Liver (tissue), 9 donors: ENCODE measurements around the gene FLOT2. TPM values are rescaled to one million over a fixed set of nuclear protein-coding genes. Genes with fewer than 3 reads are reported as not detected.

ENCODE experiments used
- DNase-seq: peaks from one replicate; pipeline ENCODE4 v3.0.0-alpha.2; 2017; ENCODE audit warnings: low spot score
- H3K27ac ChIP-seq, 2 donors: one replicate each; pipeline ENCODE4 v1.7.0; 2013; ENCODE audit warnings: inconsistent platforms in 2 of 2, low read length in 2 of 2, control low read depth in 1 of 2, low read depth in 1 of 2, mild to moderate bottlenecking in 1 of 2
- H3K27me3 ChIP-seq, 4 donors: one replicate each; pipeline versions ENCODE4 v1.6.1 to v1.7.0; 2013; ENCODE audit warnings: low read length in 3 of 4, inconsistent platforms in 1 of 4, mild to moderate bottlenecking in 1 of 4, moderate library complexity in 1 of 4; ENCODE audit not compliant: control insufficient read depth in 4 of 4, insufficient read depth in 4 of 4
- H3K36me3 ChIP-seq, 4 donors: one replicate each; pipeline versions ENCODE4 v1.6.1 to v1.7.0; 2013; ENCODE audit warnings: low read length in 3 of 4, mild to moderate bottlenecking in 3 of 4, low read depth in 1 of 4, moderate library complexity in 1 of 4; ENCODE audit not compliant: control insufficient read depth in 4 of 4, insufficient read depth in 3 of 4
- H3K4me1 ChIP-seq, 4 donors: one replicate each; pipeline versions ENCODE4 v1.6.1 to v1.7.0; 2013; ENCODE audit warnings: low read length in 3 of 4, mild to moderate bottlenecking in 3 of 4, moderate library complexity in 1 of 4; ENCODE audit not compliant: control insufficient read depth in 4 of 4, insufficient read depth in 4 of 4
- H3K4me3 ChIP-seq, 3 donors: one replicate each; pipeline versions ENCODE4 v1.6.1 to v1.7.0; 2013; ENCODE audit warnings: low read length in 3 of 3, control low read depth in 1 of 3, low read depth in 1 of 3, mild to moderate bottlenecking in 1 of 3
- H3K9ac ChIP-seq, 2 donors: one replicate each; pipeline ENCODE4 v1.7.0; 2013; ENCODE audit warnings: low read length in 2 of 2, mild to moderate bottlenecking in 2 of 2, moderate library complexity in 2 of 2, control low read depth in 1 of 2, low read depth in 1 of 2
- H3K9me3 ChIP-seq, 4 donors: one replicate each; pipeline versions ENCODE4 v1.6.1 to v1.7.0; 2013; ENCODE audit warnings: low read length in 3 of 4; ENCODE audit not compliant: control insufficient read depth in 4 of 4
- ATF3 ChIP-seq: IDR thresholded peaks from 2 replicates; pipeline ENCODE4 v1.6.1; 2016; ENCODE audit warnings: antibody characterized with exemption
- CTCF ChIP-seq: fragments of 150-350 bp; IDR thresholded peaks from 2 replicates; pipeline ENCODE4 v1.5.1; 2017; ENCODE audit warnings: improper control_type of control experiment, low read depth, low read length; ENCODE audit not compliant: missing input control
- EGR1 ChIP-seq, 2 donors: IDR thresholded peaks; 2 replicates each; pipeline ENCODE4 v1.6.1; 2016 to 2018; ENCODE audit warnings: antibody characterized with exemption in 2 of 2, low read depth in 2 of 2
- FOXA1 ChIP-seq: IDR thresholded peaks from 2 replicates; pipeline ENCODE4 v1.6.1; 2016; ENCODE audit warnings: antibody characterized with exemption
- FOXA2 ChIP-seq: IDR thresholded peaks from 2 replicates; pipeline ENCODE4 v1.6.1; 2016; ENCODE audit warnings: antibody characterized with exemption
- GABPA ChIP-seq, 2 donors: IDR thresholded peaks in 1 of 2; conservative IDR thresholded peaks in 1 of 2; 2 replicates each; pipeline ENCODE4 v1.6.1; 2016; ENCODE audit warnings: antibody characterized with exemption in 2 of 2, mild to moderate bottlenecking in 1 of 2, moderate library complexity in 1 of 2
- HNF4A ChIP-seq, 2 donors: conservative IDR thresholded peaks; 2 replicates each; pipeline ENCODE4 v1.6.1; 2016; ENCODE audit warnings: antibody characterized with exemption in 2 of 2, mild to moderate bottlenecking in 2 of 2
- HNF4G ChIP-seq: IDR thresholded peaks from 2 replicates; pipeline ENCODE4 v1.6.1; 2016; ENCODE audit warnings: antibody characterized with exemption
- JUND ChIP-seq, 2 donors: IDR thresholded peaks; 2 replicates each; pipeline ENCODE4 v1.6.1; 2016; ENCODE audit warnings: antibody characterized with exemption in 2 of 2
- MAX ChIP-seq: IDR thresholded peaks from 2 replicates; pipeline ENCODE4 v1.6.1; 2016; ENCODE audit warnings: antibody characterized with exemption
- NR2F2 ChIP-seq: IDR thresholded peaks from 2 replicates; pipeline ENCODE4 v1.6.1; 2016; ENCODE audit warnings: antibody characterized with exemption
- REST ChIP-seq: IDR thresholded peaks from 2 replicates; pipeline ENCODE4 v1.6.1; 2016; ENCODE audit warnings: antibody characterized with exemption, mild to moderate bottlenecking
- RXRA ChIP-seq, 2 donors: IDR thresholded peaks; 2 replicates each; pipeline ENCODE4 v1.6.1; 2017 to 2018; ENCODE audit warnings: antibody characterized with exemption in 2 of 2, mild to moderate bottlenecking in 1 of 2
- SP1 ChIP-seq: IDR thresholded peaks from 2 replicates; pipeline ENCODE4 v1.6.1; 2018; ENCODE audit warnings: antibody characterized with exemption, mild to moderate bottlenecking
- TAF1 ChIP-seq: conservative IDR thresholded peaks from 2 replicates; pipeline ENCODE4 v1.6.1; 2016; ENCODE audit warnings: antibody characterized with exemption, mild to moderate bottlenecking
- YY1 ChIP-seq: IDR thresholded peaks from 2 replicates; pipeline ENCODE4 v1.6.1; 2016; ENCODE audit warnings: antibody characterized with exemption, mild to moderate bottlenecking
- ZBTB33 ChIP-seq: IDR thresholded peaks from 2 replicates; pipeline ENCODE4 v1.6.1; 2016; ENCODE audit warnings: antibody characterized with exemption
- WGBS: extraction: QIAGEN DNeasy Blood & Tissue Kit; methylation state at CpG from one replicate; pipeline ENCODE4 v1.1.7; 2013; 5-methylcytosine and 5-hydroxymethylcytosine counted together
- polyA plus RNA-seq, 2 donors: library from polyadenylated mRNA; stranded (reverse) in 1 of 2; unstranded in 1 of 2; fragments of 200-250 nt in 1 of 2; fragments of >200 nt in 1 of 2; fragmentation: Nextera tagmentation in 1 of 2; extraction: Ambion mirVana in 1 of 2; gene quantifications; one replicate each; pipeline versions ENCODE4 v1.2.1 to v1.2.3, GENCODE V29; 2013 to 2015
- total RNA-seq, 2 donors: library from RNA; depleted of rRNA; stranded (reverse); fragments of >200 nt; gene quantifications; one replicate each; pipeline ENCODE4 v1.2.3, GENCODE V29; 2014
- donor health status: healthy.
- donor health status: healthy.
- donor health status: healthy.
- donor health status: healthy.
- donor health status: healthy.

FLOT2 gene
- total and polyA plus RNA-seq, 4 donors, result 61.6 to 100 (median 69.4) TPM

GRCh38 chr17:28911411-28912045 lies 14.0 kb upstream of the FLOT2 start:
- Histone ChIP-seq H3K36me3 (peaks cover 29 to 86% (median 64%) of the 10 kb centered on the region in 4 donors), H3K4me3 (no peak overlapping the region), H3K9ac (no peak overlapping the region), H3K9me3 (no peaks in the 10 kb centered on the region), H3K4me1 (peaks cover 15 to 16% (median 16%) of the 10 kb centered on the region in 4 donors), H3K27ac (peak overlapping the region in 1 of 2 donors; percentile 77), H3K27me3 (no peaks in the 10 kb centered on the region)
- TF ChIP-seq SP1 (no peak), CTCF (no peak), TAF1 (no peak), REST (no peak), FOXA2 (no peak), GABPA (IDR thresholded peaks at IDR 0.05 in 1 of 2, conservative IDR thresholded peaks at IDR 0.05 in 1 of 2) (no peak), EGR1 (IDR thresholded peaks at IDR 0.05; ENCODE audit: low read depth in 2 of 2) (no peak), ZBTB33 (no peak), HNF4A (conservative IDR thresholded peaks at IDR 0.05) (no peak), JUND (IDR thresholded peaks at IDR 0.05) (no peak), RXRA (IDR thresholded peaks at IDR 0.05) (no peak), FOXA1 (no peak), HNF4G (no peak), ATF3 (no peak)
- WGBS, result 96% methylated on average over 13 of the region's 13 CpGs
- DNase-seq, result no peak

- Histone ChIP-seq H3K4me3 (no peak overlapping the region), H3K9me3 (no peaks in the 10 kb centered on the region), H3K36me3 (peaks cover 32 to 84% (median 59%) of the 10 kb centered on the region in 4 donors), H3K27ac (no peak overlapping the region), H3K4me1 (peaks cover 15 to 16% (median 16%) of the 10 kb centered on the region in 4 donors), H3K9ac (no peak overlapping the region), H3K27me3 (no peaks in the 10 kb centered on the region)
- WGBS, result 95% methylated on average over 1 of the region's 1 CpG
- no peak for DNase-seq
- TF ChIP-seq REST, result no peak
- TF ChIP-seq SP1, result no peak
- TF ChIP-seq YY1, result no peak
- TF ChIP-seq NR2F2, result no peak
- TF ChIP-seq RXRA (IDR thresholded peaks at IDR 0.05), result no peak
- no peak for TF ChIP-seq FOXA1
- TF ChIP-seq GABPA (IDR thresholded peaks at IDR 0.05 in 1 of 2, conservative IDR thresholded peaks at IDR 0.05 in 1 of 2), result no peak
- no peak for TF ChIP-seq CTCF
- no peak for TF ChIP-seq FOXA2
- TF ChIP-seq MAX, result no peak
- TF ChIP-seq HNF4G, result no peak
- TF ChIP-seq ATF3, result no peak
Measured at GRCh38 chr17:28910534-28910933, 13.0 kb upstream of the FLOT2 start.
